HEK293T (cell line): ENCODE data around the gene TGFBR3.

ENCODE experiments used
- BHLHE40 ChIP-seq: fragments of 450-650 bp; IDR thresholded peaks from 2 replicates; pipeline ENCODE4 v1.6.1; 2016; ENCODE audit warnings: mild to moderate bottlenecking, moderate library complexity, borderline replicate concordance
- ELF4 ChIP-seq: fragments of 450-650 bp; IDR thresholded peaks from 2 replicates; pipeline ENCODE4 v1.6.1; 2017; ENCODE audit warnings: antibody characterized with exemption
- L3MBTL2 ChIP-seq: fragments of 450-650 bp; conservative IDR thresholded peaks from 2 replicates; pipeline ENCODE4 v1.6.1; 2016; ENCODE audit warnings: mild to moderate bottlenecking
- SP1 ChIP-seq: fragments of 450-650 bp; IDR thresholded peaks from 2 replicates; pipeline ENCODE4 v1.6.1; 2017
- SUZ12 ChIP-seq: fragments of 450-650 bp; IDR thresholded peaks from 2 replicates; pipeline ENCODE4 v1.6.1; 2016; ENCODE audit warnings: mild to moderate bottlenecking
- TF ChIP-seq, protein P1 (sequence below): fragments of 450-650 bp; IDR thresholded peaks from 2 replicates; pipeline ENCODE4 v1.6.1; 2016

GRCh38 chr1:91725618-91725988, 160.3 kb downstream of the TGFBR3 start:
- no peak for TF ChIP-seq SUZ12
- TF ChIP-seq L3MBTL2: no peak
- no peak for TF ChIP-seq ELF4
- TF ChIP-seq, protein P1, sequence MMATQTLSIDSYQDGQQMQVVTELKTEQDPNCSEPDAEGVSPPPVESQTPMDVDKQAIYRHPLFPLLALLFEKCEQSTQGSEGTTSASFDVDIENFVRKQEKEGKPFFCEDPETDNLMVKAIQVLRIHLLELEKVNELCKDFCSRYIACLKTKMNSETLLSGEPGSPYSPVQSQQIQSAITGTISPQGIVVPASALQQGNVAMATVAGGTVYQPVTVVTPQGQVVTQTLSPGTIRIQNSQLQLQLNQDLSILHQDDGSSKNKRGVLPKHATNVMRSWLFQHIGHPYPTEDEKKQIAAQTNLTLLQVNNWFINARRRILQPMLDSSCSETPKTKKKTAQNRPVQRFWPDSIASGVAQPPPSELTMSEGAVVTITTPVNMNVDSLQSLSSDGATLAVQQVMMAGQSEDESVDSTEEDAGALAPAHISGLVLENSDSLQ: no peak
- TF ChIP-seq SP1: no peak
- TF ChIP-seq BHLHE40: no peak
